CD14-positive monocyte (primary cell): ENCODE results near the gene PTAFR. TPM values are rescaled to one million over a fixed set of nuclear protein-coding genes. Genes with fewer than 3 reads are reported as not detected.
A peak's percentile ranks its signal among the peaks of the same experiment; 100 is the strongest.

ENCODE experiments used
- DNase-seq, 3 donors: peaks; one replicate each; pipeline ENCODE4 v3.0.0-alpha.2; 2011 to 2022
- H2AFZ ChIP-seq: 2 replicates; pipeline ENCODE4 v1.6.0; 2012; ENCODE audit warnings: mild to moderate bottlenecking, low read depth, low read length, inconsistent platforms; ENCODE audit not compliant: insufficient read depth, poor library complexity, severe bottlenecking
- H3K27ac ChIP-seq, 2 donors: 1 replicate in 1 of 2; 2 replicates in 1 of 2; pipeline ENCODE4 v1.5.1; 2012 to 2013; ENCODE audit warnings: low read length in 2 of 2, control low read depth in 1 of 2, inconsistent platforms in 1 of 2, low read depth in 1 of 2, mild to moderate bottlenecking in 1 of 2
- H3K27me3 ChIP-seq, 2 donors: one replicate each; pipeline versions ENCODE4 v1.6.0 to v1.6.1; 2011 to 2013; ENCODE audit warnings: low read length in 2 of 2; ENCODE audit not compliant: control insufficient read depth in 2 of 2, insufficient read depth in 2 of 2
- H3K36me3 ChIP-seq, 2 donors: replicated peaks in 1 of 2; 1 replicate in 1 of 2; 2 replicates in 1 of 2; pipeline versions ENCODE4 v1.5.1 to v1.6.1; 2012 to 2013; ENCODE audit warnings: low read length in 2 of 2, control low read depth in 1 of 2, inconsistent platforms in 1 of 2, mild to moderate bottlenecking in 1 of 2; ENCODE audit not compliant: insufficient read depth in 2 of 2, control insufficient read depth in 1 of 2
- H3K4me1 ChIP-seq, 2 donors: 1 replicate in 1 of 2; 2 replicates in 1 of 2; pipeline versions ENCODE4 v1.5.1 to v1.6.1; 2012 to 2013; ENCODE audit warnings: low read length in 2 of 2, control low read depth in 1 of 2, inconsistent platforms in 1 of 2, mild to moderate bottlenecking in 1 of 2, moderate library complexity in 1 of 2; ENCODE audit not compliant: insufficient read depth in 2 of 2, control insufficient read depth in 1 of 2
- H3K4me2 ChIP-seq: replicated peaks from 2 replicates; pipeline ENCODE3; 2012; ENCODE audit warnings: low read length, moderate library complexity, mild to moderate bottlenecking; ENCODE audit not compliant: poor library complexity, severe bottlenecking; ENCODE audit errors: extremely low read depth
- H3K4me3 ChIP-seq, 3 experiments: fragments of 200-600 bp in 1 of 3; sonication (generic) in 1 of 3; replicated peaks in 1 of 3; 1 replicate in 2 of 3; 2 replicates in 1 of 3; pipeline ENCODE4 v1.5.1; 2011 to 2013; ENCODE audit warnings: low read length in 3 of 3, mild to moderate bottlenecking in 3 of 3, control low read depth in 2 of 3, low read depth in 2 of 3, inconsistent platforms in 1 of 3, moderate library complexity in 1 of 3
- H3K79me2 ChIP-seq: 2 replicates; pipeline ENCODE4 v1.6.0; 2012; ENCODE audit warnings: mild to moderate bottlenecking, control low read depth, inconsistent platforms, low read length, moderate library complexity; ENCODE audit not compliant: insufficient read depth
- H3K9ac ChIP-seq: 2 replicates; pipeline ENCODE4 v1.6.0; 2017; ENCODE audit warnings: low read length, mild to moderate bottlenecking; ENCODE audit not compliant: insufficient read depth, poor library complexity, severe bottlenecking
- H3K9me3 ChIP-seq, 2 donors: replicated peaks in 1 of 2; 1 replicate in 1 of 2; 2 replicates in 1 of 2; pipeline versions ENCODE4 v1.5.1 to v1.6.1; 2012 to 2013; ENCODE audit warnings: low read length in 2 of 2, control low read depth in 1 of 2; ENCODE audit not compliant: control insufficient read depth in 1 of 2, insufficient read depth in 1 of 2
- H4K20me1 ChIP-seq: 2 replicates; pipeline ENCODE4 v1.6.0; 2012; ENCODE audit warnings: mild to moderate bottlenecking, low read length, control low read depth, moderate library complexity; ENCODE audit not compliant: insufficient read depth
- H3K27ac Mint-ChIP-seq, 7 donors: one replicate each; pipeline ENCODE4 v1.8.0; 2020; ENCODE audit warnings: mild to moderate bottlenecking in 7 of 7, mixed read lengths in 7 of 7, moderate library complexity in 6 of 7, inconsistent platforms in 2 of 7
- H3K27me3 Mint-ChIP-seq, 3 donors: one replicate each; pipeline ENCODE4 v1.8.0; 2021 to 2022; ENCODE audit warnings: low read depth in 3 of 3, mild to moderate bottlenecking in 3 of 3, mixed read lengths in 3 of 3, moderate library complexity in 3 of 3, inconsistent platforms in 1 of 3
- H3K36me3 Mint-ChIP-seq, 2 donors: one replicate each; pipeline ENCODE4 v1.8.0; 2020; ENCODE audit warnings: mixed read lengths in 2 of 2, inconsistent platforms in 1 of 2, mild to moderate bottlenecking in 1 of 2
- H3K4me1 Mint-ChIP-seq: one replicate; pipeline ENCODE4 v1.8.0; 2020; ENCODE audit warnings: mild to moderate bottlenecking, mixed read lengths
- H3K4me3 Mint-ChIP-seq, 2 donors: one replicate each; pipeline ENCODE4 v1.8.0; 2020; ENCODE audit warnings: mild to moderate bottlenecking in 2 of 2, mixed read lengths in 2 of 2, moderate library complexity in 1 of 2
- H3K9me3 Mint-ChIP-seq, 7 donors: one replicate each; pipeline ENCODE4 v1.8.0; 2020 to 2022; ENCODE audit warnings: mixed read lengths in 7 of 7, mild to moderate bottlenecking in 6 of 7, moderate library complexity in 6 of 7, inconsistent platforms in 2 of 7
- whole genome bisulfite sequencing: methylation state at CpG from one replicate; pipeline ENCODE4 v1.1.5; 2013; ENCODE audit warnings: missing lambda C conversion rate; ENCODE audit not compliant: insufficient coverage; 5-methylcytosine and 5-hydroxymethylcytosine counted together
- intact Hi-C, 2 donors: fragments of 100-400 bp; cut with micrococcal nuclease; formaldehyde crosslinking; loops; one replicate each; pipeline versions ENCODE4 v1.15.0 to v1.15.1; 2023
- polyA plus RNA-seq, 3 donors: library from polyadenylated mRNA; depleted of rRNA in 1 of 3; unstranded in 2 of 3; stranded (reverse) in 1 of 3; fragments of 300-500 nt in 2 of 3; fragments of >200 nt in 1 of 3; fragmentation: Illumina TruSeq in 2 of 3; gene quantifications; 1 replicate in 2 of 3; 2 replicates in 1 of 3; pipeline ENCODE4 v1.2.3, GENCODE V29; 2012 to 2021
- TF ChIP-seq, protein P1 (sequence below): fragments of 200-600 bp; IDR thresholded peaks from one replicate; pipeline ENCODE4 v1.8.0; 2022; ENCODE audit warnings: antibody characterized with exemption, mild to moderate bottlenecking

PTAFR gene
- polyA plus RNA-seq, 3 donors, result 115 to 347 (median 331) TPM

DNA sequence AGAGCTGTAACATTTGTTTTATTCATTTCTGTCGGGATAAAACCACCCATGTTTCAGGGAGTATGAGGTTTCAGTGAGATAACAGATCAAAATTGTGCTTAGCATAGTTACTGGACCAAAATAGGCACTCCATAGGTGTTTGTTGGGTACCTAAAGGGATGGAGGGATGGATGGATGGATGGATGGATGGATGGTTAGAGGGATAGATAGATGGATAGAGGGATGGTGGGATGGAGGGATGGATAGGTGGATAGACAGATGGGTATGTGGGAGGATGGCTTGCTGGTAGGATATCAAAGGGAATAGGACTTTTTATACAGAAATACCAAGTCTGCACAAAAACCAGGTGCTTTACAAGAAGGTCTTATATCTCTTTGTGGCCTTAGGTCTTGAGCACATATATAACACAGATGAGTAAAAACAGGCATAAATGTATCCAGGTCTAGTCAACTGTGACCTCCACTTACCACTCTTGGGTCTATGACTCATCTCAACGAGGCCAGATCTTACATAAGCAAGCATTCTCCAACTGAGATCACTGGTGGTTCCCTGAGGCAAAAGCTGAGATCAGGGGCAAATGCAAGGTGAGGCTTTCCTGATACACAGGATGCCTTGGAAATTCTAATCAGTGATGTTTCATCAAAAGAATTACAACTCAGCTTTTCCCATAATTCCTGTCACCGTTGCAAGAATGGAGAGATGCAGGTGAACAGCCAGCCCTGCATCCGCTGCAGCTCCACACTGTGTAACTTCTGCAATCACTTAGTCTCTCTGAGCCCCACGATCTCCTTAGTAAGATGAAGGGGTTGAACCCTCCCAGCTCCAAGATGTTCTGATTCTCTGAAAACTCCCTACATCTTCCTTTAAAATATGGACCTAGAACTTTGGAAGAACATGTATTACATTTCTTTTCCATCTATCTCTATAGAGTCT lies 32.0 kb downstream of the PTAFR start:
- WGBS, result 40% methylated on average over 3 of the region's 5 CpGs
- H3K79me2 ChIP-seq, result peaks cover 23% of the 10 kb centered on the region
- TF ChIP-seq, protein P1, sequence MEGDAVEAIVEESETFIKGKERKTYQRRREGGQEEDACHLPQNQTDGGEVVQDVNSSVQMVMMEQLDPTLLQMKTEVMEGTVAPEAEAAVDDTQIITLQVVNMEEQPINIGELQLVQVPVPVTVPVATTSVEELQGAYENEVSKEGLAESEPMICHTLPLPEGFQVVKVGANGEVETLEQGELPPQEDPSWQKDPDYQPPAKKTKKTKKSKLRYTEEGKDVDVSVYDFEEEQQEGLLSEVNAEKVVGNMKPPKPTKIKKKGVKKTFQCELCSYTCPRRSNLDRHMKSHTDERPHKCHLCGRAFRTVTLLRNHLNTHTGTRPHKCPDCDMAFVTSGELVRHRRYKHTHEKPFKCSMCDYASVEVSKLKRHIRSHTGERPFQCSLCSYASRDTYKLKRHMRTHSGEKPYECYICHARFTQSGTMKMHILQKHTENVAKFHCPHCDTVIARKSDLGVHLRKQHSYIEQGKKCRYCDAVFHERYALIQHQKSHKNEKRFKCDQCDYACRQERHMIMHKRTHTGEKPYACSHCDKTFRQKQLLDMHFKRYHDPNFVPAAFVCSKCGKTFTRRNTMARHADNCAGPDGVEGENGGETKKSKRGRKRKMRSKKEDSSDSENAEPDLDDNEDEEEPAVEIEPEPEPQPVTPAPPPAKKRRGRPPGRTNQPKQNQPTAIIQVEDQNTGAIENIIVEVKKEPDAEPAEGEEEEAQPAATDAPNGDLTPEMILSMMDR, result no peak
- no peak overlapping the region for H3K4me3 ChIP-seq
- DNase-seq, result peak; percentile 70 to 88 (median 79)
- H3K9me3 ChIP-seq, result no peaks in the 10 kb centered on the region
- H3K27ac ChIP-seq, result peak overlapping the region; percentile 12 to 68
- peaks cover 0 to 6% (median 0%) of the 10 kb centered on the region in 3 donors for H3K27me3 Mint-ChIP-seq
- H3K27me3 ChIP-seq, result no peaks in the 10 kb centered on the region
- H3K9ac ChIP-seq, result no peak overlapping the region
- H3K9me3 Mint-ChIP-seq, result peaks cover 0 to 3% (median 0%) of the 10 kb centered on the region in 7 donors
- intact Hi-C loops, result no loop called here
- H3K4me1 ChIP-seq, result peaks cover 40 to 52% of the 10 kb centered on the region in 2 donors
- H3K4me2 ChIP-seq, result no peak overlapping the region
- H3K36me3 Mint-ChIP-seq, result peaks cover 24 to 29% of the 10 kb centered on the region in 2 donors
- peaks cover 44% of the 10 kb centered on the region for H3K4me1 Mint-ChIP-seq
- no peak overlapping the region for H3K4me3 Mint-ChIP-seq
- no peak overlapping the region for H2AFZ ChIP-seq
- peaks cover 24 to 29% of the 10 kb centered on the region in 2 donors for H3K36me3 ChIP-seq
- peaks cover 24% of the 10 kb centered on the region for H4K20me1 ChIP-seq
- H3K27ac Mint-ChIP-seq, result peak overlapping the region; percentile 76 to 94 (median 89)

DNA sequence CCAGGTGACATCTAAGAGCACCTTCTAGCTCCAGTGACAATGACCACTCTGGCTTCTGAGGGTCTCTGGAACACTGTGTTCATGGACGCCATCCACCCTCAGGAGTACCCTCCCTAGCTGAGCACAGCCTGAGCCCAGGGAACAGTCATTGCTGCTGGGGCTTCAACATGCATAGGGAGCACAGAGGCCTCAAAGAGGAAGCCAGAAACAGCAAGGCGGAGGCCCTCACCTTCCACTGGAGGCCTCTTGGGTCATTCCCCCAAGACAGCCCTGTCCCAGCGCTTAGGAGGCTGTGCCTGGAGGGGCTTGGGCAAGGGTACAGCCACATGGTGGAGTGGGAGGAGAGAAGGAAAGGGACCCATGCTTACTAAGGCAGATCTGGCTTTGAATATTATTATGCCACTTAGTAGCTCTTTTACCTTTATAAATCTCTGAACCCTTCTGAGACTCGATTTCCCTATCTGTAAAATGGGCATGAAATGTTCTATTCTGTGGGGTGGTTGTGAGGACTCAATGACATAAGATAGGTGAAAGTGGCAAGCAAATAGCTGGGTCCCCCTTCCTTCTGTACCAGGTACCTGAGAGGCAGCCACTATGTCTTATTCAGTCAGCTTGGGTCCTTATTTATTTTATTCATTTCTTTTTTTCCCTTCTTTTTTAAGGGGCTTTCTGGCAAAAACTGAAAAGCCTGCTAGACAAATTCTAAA lies 32.8 kb downstream of the PTAFR start:
- no peak overlapping the region for H3K4me2 ChIP-seq
- H3K4me3 Mint-ChIP-seq, result no peak overlapping the region
- H3K27me3 Mint-ChIP-seq, result peaks cover 0 to 4% (median 0%) of the 10 kb centered on the region in 3 donors
- peak in 2 of 3 donors; percentile 33 to 45 for DNase-seq
- H4K20me1 ChIP-seq, result peaks cover 16% of the 10 kb centered on the region
- H3K9me3 Mint-ChIP-seq, result peaks cover 0 to 3% (median 0%) of the 10 kb centered on the region in 7 donors
- no peaks in the 10 kb centered on the region for H3K27me3 ChIP-seq
- H3K4me1 ChIP-seq, result peaks cover 46 to 60% of the 10 kb centered on the region in 2 donors
- TF ChIP-seq, protein P1, result no peak
- 13% methylated on average over 1 of the region's 4 CpGs for WGBS
- H2AFZ ChIP-seq, result no peak overlapping the region
- H3K4me3 ChIP-seq, result no peak overlapping the region
- peaks cover 17 to 21% of the 10 kb centered on the region in 2 donors for H3K36me3 Mint-ChIP-seq
- H3K9me3 ChIP-seq, result no peaks in the 10 kb centered on the region
- peak overlapping the region; percentile 70 to 94 (median 89) for H3K27ac Mint-ChIP-seq
- H3K4me1 Mint-ChIP-seq, result peaks cover 51% of the 10 kb centered on the region
- H3K36me3 ChIP-seq, result peaks cover 16 to 21% of the 10 kb centered on the region in 2 donors
- intact Hi-C loops, result no loop called here
- H3K79me2 ChIP-seq, result peaks cover 15% of the 10 kb centered on the region
- no peak overlapping the region for H3K9ac ChIP-seq
- H3K27ac ChIP-seq, result peak overlapping the region; percentile 50 to 68
